Adrenal gland (tissue), 12 donors: ENCODE measurements around the gene SETD3. TPM values are rescaled to one million over a fixed set of nuclear protein-coding genes. Genes with fewer than 3 reads are reported as not detected.

Experiments used
- DNase-seq, 7 donors: peaks; one replicate each; pipeline ENCODE4 v3.0.0-alpha.2; 2019 to 2020
- H3K27ac ChIP-seq, 5 donors: fragments of 200-600 bp; sonication (generic) in 4 of 5; 1 replicate in 3 of 5; 2 replicates in 2 of 5; pipeline versions ENCODE4 v1.5.1 to v1.8.0; 2016 to 2020; ENCODE audit warnings: mild to moderate bottlenecking in 1 of 5
- H3K27me3 ChIP-seq: fragments of 200-600 bp; 2 replicates; pipeline ENCODE4 v1.8.0; 2021
- H3K36me3 ChIP-seq, 2 donors: fragments of 200-600 bp; replicated peaks in 1 of 2; 1 replicate in 1 of 2; 2 replicates in 1 of 2; pipeline versions ENCODE4 v1.5.1 to v1.8.0; 2018 to 2022
- H3K4me1 ChIP-seq, 2 donors: fragments of 200-600 bp; replicated peaks in 1 of 2; 1 replicate in 1 of 2; 2 replicates in 1 of 2; pipeline versions ENCODE4 v1.5.1 to v1.8.0; 2018 to 2021
- H3K4me3 ChIP-seq, 4 donors: fragments of 200-600 bp; sonication (generic) in 3 of 4; one replicate each; pipeline ENCODE4 v1.5.1; 2016 to 2018
- H3K9me3 ChIP-seq, 3 donors: fragments of 200-600 bp; sonication (generic) in 1 of 3; replicated peaks in 1 of 3; 1 replicate in 2 of 3; 2 replicates in 1 of 3; pipeline versions ENCODE4 v1.5.1 to v1.8.0; 2016 to 2021
- POLR2A ChIP-seq, 2 donors: fragments of 450-650 bp; IDR thresholded peaks; one replicate each; pipeline ENCODE4 v1.6.1; 2017; ENCODE audit warnings: antibody characterized with exemption in 2 of 2, mild to moderate bottlenecking in 2 of 2, moderate library complexity in 1 of 2
- WGBS, 4 donors: extraction: QIAGEN DNeasy Blood & Tissue Kit in 2 of 4; methylation state at CpG; one replicate each; pipeline versions ENCODE4 v1.1.5 to v1.1.7; 2013 to 2017; 5-methylcytosine and 5-hydroxymethylcytosine counted together
- intact Hi-C, 2 donors: fragments of 100-400 bp; cut with DNase I; formaldehyde crosslinking; loops; one replicate each; pipeline versions ENCODE4 v1.14.1 to v1.15.0; 2022 to 2023
- polyA plus RNA-seq, 3 donors: library from polyadenylated mRNA; stranded (reverse); fragments of 200-250 nt in 2 of 3; fragments of 350-450 nt in 1 of 3; fragmentation: Illumina TruSeq in 1 of 3; extraction: RNeasy Lipid Tissue Mini Kit (QIAGEN cat#74804) in 1 of 3; gene quantifications; one replicate each; pipeline ENCODE4 v1.2.3, GENCODE V29; 2013 to 2014
- total RNA-seq, 9 donors: library from RNA; depleted of rRNA in 4 of 9; stranded (reverse); fragments of >200 nt in 4 of 9; fragments of 120-200 nt in 1 of 9; fragmentation: NEBNext Ultra II Directional in 1 of 9; extraction: Animal tissue kit (Norgen Biotek cat#: 25700) in 1 of 9; gene quantifications; one replicate each; pipeline versions ENCODE4 v1.1.0 to v1.2.4, GENCODE V29; 2013 to 2023
- TF ChIP-seq, protein P1 (sequence below), 6 experiments: fragments of 450-650 bp in 4 of 6; fragments of 200-600 bp in 2 of 6; sonication (generic) in 1 of 6; IDR thresholded peaks; 1 replicate in 5 of 6; 2 replicates in 1 of 6; pipeline versions ENCODE4 v1.5.1 to v1.8.0; 2016 to 2021; ENCODE audit warnings: antibody characterized with exemption in 6 of 6, mild to moderate bottlenecking in 2 of 6, moderate library complexity in 1 of 6
- donor health status: healthy with polysubstance abuse.
- donor health status: Bipolar disorder and iron deficiency.
- donor health status: DM: yes; HTN: yes; CAD: no.
- donor health status: DM: no; HTN: no; CAD: no.
- donor health status: DM: no; HTN: no; CAD: no.
- donor health status: DM: yes; HTN: yes; CAD: no.

Gene SETD3
- total and polyA plus RNA-seq, 12 donors, result 23.1 to 58.6 (median 44.3) TPM

DNA sequence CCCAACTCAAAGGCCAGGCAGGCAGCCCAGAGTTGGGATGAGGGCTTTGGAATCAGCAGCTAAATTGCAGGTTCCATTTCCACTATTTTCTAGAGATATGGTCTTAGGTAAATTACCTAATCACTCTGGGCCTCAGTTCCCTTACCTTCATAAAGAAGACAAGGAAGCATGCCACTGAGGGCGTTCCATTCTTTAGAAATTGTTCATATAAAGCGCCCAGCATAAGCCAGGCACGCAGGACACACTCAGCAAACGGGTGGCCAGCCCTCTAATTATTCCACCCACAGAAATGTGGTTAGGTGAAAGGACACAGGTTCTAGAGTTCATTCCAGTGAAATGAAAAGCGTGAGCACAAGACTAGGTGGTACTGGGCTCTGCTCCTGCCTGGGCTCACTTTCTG, 120.8 kb downstream of the SETD3 start:
- Histone ChIP-seq H3K9me3 (no peaks in the 10 kb centered on the region), H3K36me3 (no peaks in the 10 kb centered on the region), H3K27ac (no peak overlapping the region), H3K4me3 (no peak overlapping the region), H3K27me3 (no peaks in the 10 kb centered on the region), H3K4me1 (no peaks in the 10 kb centered on the region)
- 90 to 94% (median 93%) methylated on average over 5 of the region's 5 CpGs for WGBS, 4 donors
- TF ChIP-seq POLR2A (IDR thresholded peaks at IDR 0.05), result no peak
- TF ChIP-seq, protein P1, sequence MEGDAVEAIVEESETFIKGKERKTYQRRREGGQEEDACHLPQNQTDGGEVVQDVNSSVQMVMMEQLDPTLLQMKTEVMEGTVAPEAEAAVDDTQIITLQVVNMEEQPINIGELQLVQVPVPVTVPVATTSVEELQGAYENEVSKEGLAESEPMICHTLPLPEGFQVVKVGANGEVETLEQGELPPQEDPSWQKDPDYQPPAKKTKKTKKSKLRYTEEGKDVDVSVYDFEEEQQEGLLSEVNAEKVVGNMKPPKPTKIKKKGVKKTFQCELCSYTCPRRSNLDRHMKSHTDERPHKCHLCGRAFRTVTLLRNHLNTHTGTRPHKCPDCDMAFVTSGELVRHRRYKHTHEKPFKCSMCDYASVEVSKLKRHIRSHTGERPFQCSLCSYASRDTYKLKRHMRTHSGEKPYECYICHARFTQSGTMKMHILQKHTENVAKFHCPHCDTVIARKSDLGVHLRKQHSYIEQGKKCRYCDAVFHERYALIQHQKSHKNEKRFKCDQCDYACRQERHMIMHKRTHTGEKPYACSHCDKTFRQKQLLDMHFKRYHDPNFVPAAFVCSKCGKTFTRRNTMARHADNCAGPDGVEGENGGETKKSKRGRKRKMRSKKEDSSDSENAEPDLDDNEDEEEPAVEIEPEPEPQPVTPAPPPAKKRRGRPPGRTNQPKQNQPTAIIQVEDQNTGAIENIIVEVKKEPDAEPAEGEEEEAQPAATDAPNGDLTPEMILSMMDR (IDR thresholded peaks at IDR 0.05), result no peak
- intact Hi-C loops, result no loop called here
- DNase-seq, result no peak

DNA sequence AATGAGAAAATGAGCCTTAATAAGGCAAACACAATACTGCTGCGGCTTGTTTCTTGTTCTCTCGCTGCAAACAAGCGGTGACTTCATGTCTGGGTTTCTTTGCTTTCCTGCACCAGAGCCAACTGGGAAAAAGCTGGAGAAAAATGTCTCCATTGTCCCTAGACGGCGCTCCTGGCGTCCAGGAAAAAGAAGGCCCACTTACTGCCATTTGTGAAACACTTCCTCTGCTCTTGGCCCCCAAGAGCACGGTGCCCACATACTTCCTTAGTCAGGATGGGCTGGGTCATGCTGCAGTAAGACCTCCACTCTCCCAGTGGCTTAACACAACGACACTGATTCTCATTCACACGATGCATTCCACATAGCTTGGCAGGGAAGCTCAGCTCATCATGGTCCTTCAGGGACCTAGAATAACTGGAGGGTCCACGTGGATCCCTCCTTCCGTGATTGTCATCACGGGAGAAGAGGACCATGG, 122.7 kb downstream of the SETD3 start:
- Histone ChIP-seq H3K27me3 (no peaks in the 10 kb centered on the region), H3K4me1 (no peaks in the 10 kb centered on the region), H3K36me3 (no peaks in the 10 kb centered on the region), H3K27ac (no peak overlapping the region), H3K9me3 (no peaks in the 10 kb centered on the region), H3K4me3 (no peak overlapping the region)
- TF ChIP-seq, protein P1 (IDR thresholded peaks at IDR 0.05), result no peak
- no peak for TF ChIP-seq POLR2A (IDR thresholded peaks at IDR 0.05)
- WGBS, 4 donors, result 70 to 74% (median 73%) methylated on average over 12 of the region's 12 CpGs
- no peak for DNase-seq
- intact Hi-C loops, result no loop called here

DNA sequence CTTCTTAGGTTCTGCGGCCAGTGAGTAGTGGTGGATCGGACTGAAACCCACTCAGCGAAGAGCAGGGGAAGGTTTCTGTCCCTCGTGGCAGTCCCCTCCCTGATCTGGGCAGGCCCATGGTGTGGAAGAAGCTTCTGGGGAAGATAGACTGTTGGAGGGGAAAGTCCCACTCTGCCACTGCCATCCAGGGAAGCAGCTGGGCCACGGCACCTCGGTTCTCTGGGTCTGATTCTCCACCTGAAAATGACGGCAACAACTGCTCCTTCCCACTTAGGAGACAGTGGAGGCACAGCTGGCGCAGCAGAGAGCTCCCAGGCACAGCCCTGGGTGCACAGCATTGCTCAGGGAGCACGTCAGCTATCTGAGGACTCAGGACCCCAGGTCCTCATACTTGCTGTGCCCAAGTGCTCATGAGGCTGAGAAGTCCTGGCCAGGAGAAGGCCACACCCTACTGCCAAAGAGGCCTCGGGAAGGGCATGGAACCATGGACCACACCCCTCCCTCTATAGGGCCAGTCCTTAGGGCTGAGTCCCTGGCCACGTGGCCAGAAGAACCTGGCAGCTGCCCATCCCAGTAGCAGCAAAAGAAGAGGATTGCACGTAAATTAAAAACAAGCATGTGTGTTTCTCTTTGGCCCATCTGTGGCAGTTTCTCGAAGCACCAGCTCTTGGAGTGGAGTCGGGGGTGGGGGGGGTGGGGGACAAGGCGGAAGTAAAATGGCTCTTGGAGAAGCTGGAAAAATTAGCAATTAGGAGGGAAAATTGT, 123.3 kb downstream of the SETD3 start:
- no peak for DNase-seq
- Histone ChIP-seq H3K27me3 (no peaks in the 10 kb centered on the region), H3K4me3 (no peak overlapping the region), H3K9me3 (no peaks in the 10 kb centered on the region), H3K4me1 (no peaks in the 10 kb centered on the region), H3K27ac (no peak overlapping the region), H3K36me3 (no peaks in the 10 kb centered on the region)
- no peak for TF ChIP-seq POLR2A (IDR thresholded peaks at IDR 0.05)
- TF ChIP-seq, protein P1 (IDR thresholded peaks at IDR 0.05), result no peak
- intact Hi-C loops, result no loop called here
- WGBS, 4 donors, result 76 to 85% (median 81%) methylated on average over 14 to 15 of the region's 15 CpGs

DNA sequence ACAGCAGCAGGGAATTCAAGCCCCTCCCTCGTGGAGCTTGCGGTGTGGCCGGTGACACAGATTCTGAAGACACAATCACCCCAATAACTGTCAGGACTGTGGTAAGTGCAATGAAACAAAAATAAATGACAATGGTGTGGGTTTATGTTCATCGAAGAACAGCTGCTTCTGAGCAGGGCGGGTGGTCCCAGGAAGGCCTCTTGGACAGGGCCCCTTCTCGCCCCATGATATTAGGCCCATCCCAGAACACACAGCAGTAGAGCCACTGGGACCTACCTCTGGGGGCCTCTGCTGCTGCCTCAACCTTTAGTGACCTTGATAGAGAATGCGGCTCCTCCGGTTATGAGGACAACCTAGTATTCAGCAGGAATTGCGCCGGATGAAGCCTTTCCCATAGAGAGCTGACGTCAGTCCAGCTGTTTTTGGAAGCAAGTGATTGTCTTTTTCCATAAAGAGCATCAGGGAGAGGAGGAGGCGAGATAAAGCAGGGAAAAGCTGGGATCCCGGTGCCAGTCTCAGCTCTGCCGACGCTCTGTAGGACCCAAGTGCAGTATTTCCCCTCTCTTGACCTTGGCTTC, 124.5 kb downstream of the SETD3 start:
- Histone ChIP-seq H3K36me3 (no peaks in the 10 kb centered on the region), H3K4me1 (no peaks in the 10 kb centered on the region), H3K9me3 (no peaks in the 10 kb centered on the region), H3K4me3 (no peak overlapping the region), H3K27me3 (no peaks in the 10 kb centered on the region), H3K27ac (no peak overlapping the region)
- no peak for TF ChIP-seq POLR2A (IDR thresholded peaks at IDR 0.05)
- TF ChIP-seq, protein P1 (IDR thresholded peaks at IDR 0.05), result no peak
- WGBS, 4 donors, result 80 to 88% (median 86%) methylated on average over 14 to 15 of the region's 15 CpGs
- intact Hi-C loops, result no loop called here
- DNase-seq, result no peak
